T-cell (primary cell): ENCODE results near the gene CELF5. TPM values are rescaled to one million over a fixed set of nuclear protein-coding genes. Genes with fewer than 3 reads are reported as not detected.
"Not testable (repeated sequence)": the region's sequence is repeated elsewhere in the genome, so short reads cannot be mapped to it uniquely, and the experiment has no call there.

ENCODE experiments used
- ATAC-seq, 4 experiments: fragments of 200-7000 bp in 3 of 4; fragments of 150-1000 bp in 1 of 4; cut with Tn5 transposase; replicated peaks in 1 of 4; 1 replicate in 3 of 4; 2 replicates in 1 of 4; pipeline ENCODE4 v1.10.0; 2021; ENCODE audit warnings: moderate library complexity in 3 of 4, mild to moderate bottlenecking in 2 of 4, moderate number of reproducible peaks in 1 of 4
- CTCF ChIA-PET, 2 donors: fragments of 300-600 bp; sonication (Branson Sonifier 250); formaldehyde crosslinking; loops; one replicate each; lab custom pipeline; 2022; ENCODE audit warnings: antibody characterized with exemption in 2 of 2; lab: Charles Lee
- POLR2A ChIA-PET, 2 donors: fragments of 300-600 bp; sonication (Branson Sonifier 250); formaldehyde crosslinking; loops; one replicate each; lab custom pipeline; 2022; ENCODE audit warnings: antibody characterized with exemption in 2 of 2; lab: Charles Lee
- DNase-seq, 35 experiments: peaks; one replicate each; pipeline versions ENCODE4 v3.0.0 to v3.0.0-alpha.2; 2013 to 2023
- H3K27ac ChIP-seq: one replicate; pipeline ENCODE4 v1.5.1; 2013; ENCODE audit warnings: low read length
- H3K27me3 ChIP-seq, 2 experiments: replicated peaks in 1 of 2; 1 replicate in 1 of 2; 2 replicates in 1 of 2; pipeline versions ENCODE4 v1.6.1 to v1.7.0; 2013; ENCODE audit warnings: low read length in 1 of 2, mixed read lengths in 1 of 2; ENCODE audit not compliant: control insufficient read depth in 2 of 2, insufficient read depth in 2 of 2; ENCODE audit errors: extremely low read depth in 1 of 2
- H3K36me3 ChIP-seq, 2 donors: 1 replicate in 1 of 2; 2 replicates in 1 of 2; pipeline versions ENCODE4 v1.6.1 to v1.7.0; 2013; ENCODE audit warnings: low read length in 1 of 2; ENCODE audit not compliant: control insufficient read depth in 2 of 2, insufficient read depth in 1 of 2; ENCODE audit errors: extremely low read depth in 1 of 2
- H3K4me1 ChIP-seq, 2 experiments: 1 replicate in 1 of 2; 2 replicates in 1 of 2; pipeline versions ENCODE4 v1.6.1 to v1.7.0; 2013; ENCODE audit warnings: low read length in 2 of 2, mixed read lengths in 1 of 2; ENCODE audit not compliant: insufficient read depth in 2 of 2, control insufficient read depth in 1 of 2; ENCODE audit errors: extremely low read depth in 1 of 2
- H3K4me3 ChIP-seq, 2 donors: 1 replicate in 1 of 2; 2 replicates in 1 of 2; pipeline versions ENCODE4 v1.5.1 to v1.7.0; 2013; ENCODE audit warnings: mild to moderate bottlenecking in 2 of 2, low read length in 1 of 2, moderate library complexity in 1 of 2; ENCODE audit not compliant: control insufficient read depth in 1 of 2; ENCODE audit errors: extremely low read depth in 1 of 2
- H3K9me3 ChIP-seq: 2 replicates; pipeline ENCODE4 v1.7.0; 2013
- H3K27ac Mint-ChIP-seq, 2 donors: one replicate each; pipeline ENCODE4 v1.8.0; 2020 to 2021; ENCODE audit warnings: mild to moderate bottlenecking in 2 of 2, mixed read lengths in 2 of 2
- H3K27me3 Mint-ChIP-seq, 2 donors: one replicate each; pipeline ENCODE4 v1.8.0; 2021 to 2022; ENCODE audit warnings: mixed read lengths in 2 of 2
- H3K36me3 Mint-ChIP-seq: one replicate; pipeline ENCODE4 v1.8.0; 2021; ENCODE audit warnings: mixed read lengths
- H3K4me1 Mint-ChIP-seq, 3 donors: one replicate each; pipeline ENCODE4 v1.8.0; 2020 to 2022; ENCODE audit warnings: mixed read lengths in 3 of 3, mild to moderate bottlenecking in 1 of 3
- H3K4me3 Mint-ChIP-seq, 3 donors: one replicate each; pipeline ENCODE4 v1.8.0; 2020 to 2022; ENCODE audit warnings: mild to moderate bottlenecking in 3 of 3, mixed read lengths in 3 of 3, moderate library complexity in 3 of 3
- H3K9me3 Mint-ChIP-seq, 3 donors: one replicate each; pipeline ENCODE4 v1.8.0; 2020 to 2022; ENCODE audit warnings: mixed read lengths in 3 of 3
- WGBS: methylation state at CpG from one replicate; pipeline ENCODE4 v1.1.5; 2013; ENCODE audit warnings: missing lambda C conversion rate; ENCODE audit not compliant: insufficient coverage; 5-methylcytosine and 5-hydroxymethylcytosine counted together
- total RNA-seq, 35 experiments: library from RNA in 6 of 35; stranded (reverse) in 6 of 35; fragments of 120-200 nt in 1 of 35; gene quantifications; one replicate each; pipeline versions ENCODE4 v1.2.1 to v1.2.4 and lab custom pipeline; 2013 to 2026

Gene CELF5
- total RNA-seq, 5 donors from 2014 or later (not counting 1 experiment from before 2014, with no cell fraction given): 0.23 to 1.9 (median 0.39) TPM; not detected in 1

DNA sequence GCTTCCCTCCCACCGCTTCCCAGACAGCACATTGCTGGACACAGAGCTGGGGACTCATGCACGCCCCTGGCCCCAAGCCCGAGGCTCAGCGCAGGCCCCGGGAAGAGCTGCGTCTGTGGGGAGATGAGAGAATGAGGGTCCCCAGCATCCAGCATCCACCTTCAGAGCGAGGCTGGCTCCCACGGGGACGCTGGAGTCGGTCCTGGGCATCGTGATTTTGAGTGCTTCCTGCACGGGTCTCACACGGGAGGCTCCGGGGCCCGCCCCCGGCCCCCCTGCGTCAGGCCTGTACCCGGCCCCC is 34.0 kb upstream of the CELF5 start:
- ATAC-seq: no peak
- peaks cover 0 to 14% of the 10 kb centered on the region in 2 donors for H3K36me3 ChIP-seq
- POLR2A ChIA-PET: no interaction called here
- H3K27me3 Mint-ChIP-seq: no peaks in the 10 kb centered on the region
- WGBS: 98% methylated on average over 18 of the region's 18 CpGs
- peaks cover 15% of the 10 kb centered on the region for H3K36me3 Mint-ChIP-seq
- peaks cover 30 to 37% (median 37%) of the 10 kb centered on the region in 3 donors for H3K4me1 Mint-ChIP-seq
- H3K27ac Mint-ChIP-seq: no peak overlapping the region
- no peaks in the 10 kb centered on the region for H3K9me3 ChIP-seq
- DNase-seq: peak in 1 of 35 experiments; percentile 2
- no peak overlapping the region for H3K4me3 ChIP-seq
- no peak overlapping the region for H3K27ac ChIP-seq
- no peaks in the 10 kb centered on the region for H3K27me3 ChIP-seq
- no peak overlapping the region for H3K4me3 Mint-ChIP-seq
- peaks cover 11 to 44% of the 10 kb centered on the region in 2 experiments for H3K4me1 ChIP-seq
- CTCF ChIA-PET: no interaction called here
- no peaks in the 10 kb centered on the region for H3K9me3 Mint-ChIP-seq

- POLR2A ChIA-PET: no interaction called here
These were observed 33.3 kb upstream of the CELF5 start for GRCh38 chr19:3190921-3191805.

DNA sequence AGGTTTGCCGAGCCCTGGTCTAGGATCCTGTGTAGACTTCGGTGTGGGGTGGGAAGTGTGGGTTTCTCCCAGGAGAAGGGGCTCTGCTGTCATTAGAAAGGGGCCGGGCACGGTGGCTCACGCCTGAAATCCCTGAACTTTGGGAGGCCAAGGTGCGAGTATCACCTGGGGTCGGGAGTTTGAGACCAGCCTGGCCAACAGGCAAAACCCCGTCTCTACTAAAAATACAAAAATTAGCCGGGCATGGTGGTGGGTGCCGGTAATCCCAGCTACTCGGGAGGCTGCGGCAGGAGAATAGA is 32.7 kb upstream of the CELF5 start:
- H3K27me3 ChIP-seq, H3K27ac ChIP-seq, H3K9me3 ChIP-seq, H3K4me3 Mint-ChIP-seq, H3K9me3 Mint-ChIP-seq, ATAC-seq, H3K4me3 ChIP-seq, POLR2A ChIA-PET, DNase-seq, H3K27ac Mint-ChIP-seq, H3K27me3 Mint-ChIP-seq, CTCF ChIA-PET: not testable (repeated sequence)
- H3K4me1 Mint-ChIP-seq: peaks cover 25 to 32% (median 32%) of the 10 kb centered on the region in 3 donors
- H3K36me3 Mint-ChIP-seq: peaks cover 17% of the 10 kb centered on the region
- WGBS: 99% methylated on average over 10 of the region's 12 CpGs
- peaks cover 0 to 25% of the 10 kb centered on the region in 2 donors for H3K36me3 ChIP-seq
- H3K4me1 ChIP-seq: peaks cover 9 to 38% of the 10 kb centered on the region in 2 experiments

More at GRCh38 chr19:3190921-3191805, 33.3 kb upstream of the CELF5 start:
- ATAC-seq (no peak), DNase-seq (no peak)
- Histone ChIP-seq H3K9me3 (no peaks in the 10 kb centered on the region), H3K4me1 (peaks cover 11 to 44% of the 10 kb centered on the region in 2 experiments), H3K4me3 (no peak overlapping the region), H3K27ac (no peak overlapping the region), H3K36me3 (peaks cover 0 to 19% of the 10 kb centered on the region in 2 donors), H3K27me3 (no peaks in the 10 kb centered on the region)
- peaks cover 17% of the 10 kb centered on the region for H3K36me3 Mint-ChIP-seq
- H3K27me3 Mint-ChIP-seq: no peaks in the 10 kb centered on the region
- peaks cover 28 to 36% (median 36%) of the 10 kb centered on the region in 3 donors for H3K4me1 Mint-ChIP-seq
- no peak overlapping the region for H3K4me3 Mint-ChIP-seq
- H3K9me3 Mint-ChIP-seq: no peaks in the 10 kb centered on the region
- CTCF ChIA-PET: no interaction called here
- 95% methylated on average over 36 of the region's 46 CpGs for WGBS
- no peak overlapping the region for H3K27ac Mint-ChIP-seq

DNA sequence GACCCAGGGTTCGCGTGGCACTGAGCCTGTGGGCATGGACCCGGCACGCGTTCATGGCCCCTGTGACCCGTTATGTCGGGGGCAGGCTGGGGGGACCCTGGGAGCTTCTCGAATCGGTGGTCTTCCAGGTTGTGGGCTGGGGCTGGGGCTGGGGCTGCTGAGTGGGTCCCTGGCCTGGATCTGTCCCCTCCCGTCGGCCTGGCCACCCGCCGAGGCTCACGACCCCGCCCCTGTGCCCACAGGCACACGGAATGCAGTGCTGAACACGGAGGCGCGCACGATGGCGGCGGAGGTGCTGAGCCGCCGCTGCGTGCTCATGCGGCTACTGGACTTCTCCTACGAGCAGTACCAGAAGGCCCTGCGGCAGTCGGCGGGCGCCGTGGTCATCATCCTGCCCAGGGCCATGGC is 32.2 kb upstream of the CELF5 start:
- no peak overlapping the region for H3K4me3 Mint-ChIP-seq

DNA sequence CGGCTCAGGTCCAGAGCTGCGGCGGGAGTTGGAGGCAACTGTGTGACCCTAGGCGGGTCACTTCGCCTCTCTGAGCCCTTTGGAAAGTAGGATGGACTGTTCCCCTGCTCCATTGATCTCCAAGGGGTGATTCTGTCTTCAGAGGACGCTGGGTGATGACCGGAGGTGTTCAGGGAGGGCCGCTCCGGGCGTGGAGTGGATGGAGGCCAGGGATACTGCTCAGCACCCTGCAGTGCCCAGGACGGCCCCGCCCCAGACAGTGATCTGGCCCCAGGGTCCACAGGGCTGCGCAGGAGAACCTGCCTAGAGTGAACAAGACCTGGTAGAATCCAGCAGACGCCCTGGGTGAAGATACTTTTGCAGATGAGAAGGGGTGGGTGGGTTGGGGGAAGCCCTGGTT is 31.8 kb upstream of the CELF5 start:
- no peaks in the 10 kb centered on the region for H3K27me3 Mint-ChIP-seq
- Histone ChIP-seq H3K4me3 (no peak overlapping the region), H3K27me3 (no peaks in the 10 kb centered on the region), H3K9me3 (no peaks in the 10 kb centered on the region), H3K36me3 (peaks cover 0 to 25% of the 10 kb centered on the region in 2 donors), H3K4me1 (peaks cover 5 to 29% of the 10 kb centered on the region in 2 experiments), H3K27ac (no peak overlapping the region)
- ATAC-seq: no peak
- H3K4me1 Mint-ChIP-seq: peaks cover 17 to 23% (median 22%) of the 10 kb centered on the region in 3 donors
- H3K27ac Mint-ChIP-seq: no peak overlapping the region
- H3K9me3 Mint-ChIP-seq: no peaks in the 10 kb centered on the region
- ChIA-PET CTCF (no interaction called here), POLR2A (no interaction called here)
- H3K4me3 Mint-ChIP-seq: no peak overlapping the region
- peaks cover 17% of the 10 kb centered on the region for H3K36me3 Mint-ChIP-seq
- no peak for DNase-seq
- WGBS: 95% methylated on average over 11 of the region's 14 CpGs

More for the DNA sequence above, 32.2 kb upstream of the CELF5 start:
- H3K27ac ChIP-seq: no peak overlapping the region
- 97% methylated on average over 32 of the region's 32 CpGs for WGBS
- no peaks in the 10 kb centered on the region for H3K9me3 ChIP-seq
- peaks cover 5 to 33% of the 10 kb centered on the region in 2 experiments for H3K4me1 ChIP-seq
- DNase-seq: no peak
- ChIA-PET POLR2A (no interaction called here), CTCF (no interaction called here)
- peaks cover 0 to 25% of the 10 kb centered on the region in 2 donors for H3K36me3 ChIP-seq
- Mint-ChIP-seq H3K4me1 (peaks cover 20 to 27% (median 27%) of the 10 kb centered on the region in 3 donors), H3K36me3 (peaks cover 17% of the 10 kb centered on the region), H3K9me3 (no peaks in the 10 kb centered on the region), H3K27me3 (no peaks in the 10 kb centered on the region), H3K27ac (no peak overlapping the region)
- ATAC-seq: no peak
- H3K4me3 ChIP-seq: no peak overlapping the region
- H3K27me3 ChIP-seq: no peaks in the 10 kb centered on the region

DNA sequence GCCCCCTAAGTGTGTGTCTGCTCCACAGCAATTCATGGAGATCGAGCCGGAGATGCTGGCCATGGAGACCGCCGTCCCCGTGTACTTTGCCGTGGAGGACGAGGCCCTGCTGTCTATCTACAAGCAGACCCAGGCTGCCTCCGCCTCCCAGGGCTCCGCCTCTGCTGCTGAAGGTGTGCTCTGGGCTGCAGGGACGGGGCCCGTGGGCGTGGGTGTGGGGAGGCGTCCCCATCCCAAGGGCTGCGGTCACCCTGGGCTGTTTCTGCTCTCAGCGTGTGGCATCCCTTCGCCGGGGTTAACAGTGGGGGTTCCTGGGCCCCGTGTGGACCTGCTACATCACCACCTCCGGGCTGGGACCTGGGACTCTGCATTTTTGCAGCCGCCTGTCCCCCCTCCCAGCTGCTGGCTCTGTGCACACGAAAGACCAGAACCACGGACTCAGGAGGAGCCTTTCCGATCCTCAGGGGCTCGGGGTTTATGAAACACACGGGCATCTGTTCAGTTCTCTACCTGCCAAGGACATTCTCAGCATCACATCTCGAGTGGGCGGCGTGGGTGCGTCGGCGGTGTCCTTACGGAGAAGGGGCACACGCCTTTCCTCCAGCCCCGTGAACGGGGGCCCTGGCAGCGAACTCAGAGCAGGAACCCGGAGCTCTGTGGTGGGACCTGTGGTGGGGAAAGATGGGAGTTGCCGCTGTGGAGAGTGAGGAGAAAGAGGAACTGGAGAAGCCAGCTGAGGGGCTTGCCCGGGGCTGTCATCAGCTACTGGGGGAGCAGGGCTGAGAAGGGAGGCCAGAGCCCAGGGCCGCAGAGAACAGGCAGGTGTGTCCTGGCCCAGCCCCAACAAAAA is 31.0 kb upstream of the CELF5 start:
- peaks cover 0 to 26% of the 10 kb centered on the region in 2 donors for H3K36me3 ChIP-seq
- ATAC-seq: no peak
- no peaks in the 10 kb centered on the region for H3K9me3 ChIP-seq
- H3K27me3 ChIP-seq: no peaks in the 10 kb centered on the region
- no peak overlapping the region for H3K4me3 ChIP-seq
- no peaks in the 10 kb centered on the region for H3K27me3 Mint-ChIP-seq
- POLR2A ChIA-PET: no interaction called here
- no peaks in the 10 kb centered on the region for H3K9me3 Mint-ChIP-seq
- H3K4me3 Mint-ChIP-seq: no peak overlapping the region
- WGBS: 72% methylated on average over 33 of the region's 40 CpGs
- DNase-seq: peak in 2 of 35 experiments; percentile 2 to 26
- peaks cover 9 to 15% (median 14%) of the 10 kb centered on the region in 3 donors for H3K4me1 Mint-ChIP-seq
- no peak overlapping the region for H3K27ac Mint-ChIP-seq
- peaks cover 4 to 21% of the 10 kb centered on the region in 2 experiments for H3K4me1 ChIP-seq
- no peak overlapping the region for H3K27ac ChIP-seq
- peaks cover 17% of the 10 kb centered on the region for H3K36me3 Mint-ChIP-seq
- CTCF ChIA-PET: no interaction called here
